SH-SY5Y (cell line): ENCODE data around the gene DNM3.

Source experiments
- GATA2 ChIP-seq: IDR thresholded peaks from 2 replicates; pipeline ENCODE4 v1.6.1; 2011; ENCODE audit warnings: mild to moderate bottlenecking, low read depth, low read length
- GATA3 ChIP-seq: IDR thresholded peaks from 2 replicates; pipeline ENCODE4 v1.6.1; 2011; ENCODE audit warnings: low read depth, mild to moderate bottlenecking, low read length, moderate library complexity

GRCh38 chr1:172321451-172321850 lies 480.2 kb downstream of the DNM3 start:
- TF ChIP-seq GATA2, result no peak
- TF ChIP-seq GATA3, result no peak
